Esophagus muscularis mucosa (tissue), 4 donors: Measurements from ENCODE around the gene JAK3.

Source experiments
- EP300 ChIP-seq: sonication (generic); formaldehyde crosslinking; IDR thresholded peaks from one replicate; pipeline ENCODE4 v1.6.1; 2017; ENCODE audit warnings: antibody characterized with exemption
- POLR2A ChIP-seq: fragments of 450-650 bp; IDR thresholded peaks from one replicate; pipeline ENCODE4 v1.6.1; 2017; ENCODE audit warnings: antibody characterized with exemption, moderate library complexity, mild to moderate bottlenecking, low read depth
- TF ChIP-seq, protein P1 (sequence below), 3 experiments: fragments of 200-600 bp in 2 of 3; fragments of 450-650 bp in 1 of 3; sonication (generic) in 2 of 3; IDR thresholded peaks; one replicate each; pipeline ENCODE4 v1.5.1; 2017 to 2019; ENCODE audit warnings: antibody characterized with exemption in 3 of 3, mild to moderate bottlenecking in 2 of 3, moderate library complexity in 1 of 3

- TF ChIP-seq, protein P1, sequence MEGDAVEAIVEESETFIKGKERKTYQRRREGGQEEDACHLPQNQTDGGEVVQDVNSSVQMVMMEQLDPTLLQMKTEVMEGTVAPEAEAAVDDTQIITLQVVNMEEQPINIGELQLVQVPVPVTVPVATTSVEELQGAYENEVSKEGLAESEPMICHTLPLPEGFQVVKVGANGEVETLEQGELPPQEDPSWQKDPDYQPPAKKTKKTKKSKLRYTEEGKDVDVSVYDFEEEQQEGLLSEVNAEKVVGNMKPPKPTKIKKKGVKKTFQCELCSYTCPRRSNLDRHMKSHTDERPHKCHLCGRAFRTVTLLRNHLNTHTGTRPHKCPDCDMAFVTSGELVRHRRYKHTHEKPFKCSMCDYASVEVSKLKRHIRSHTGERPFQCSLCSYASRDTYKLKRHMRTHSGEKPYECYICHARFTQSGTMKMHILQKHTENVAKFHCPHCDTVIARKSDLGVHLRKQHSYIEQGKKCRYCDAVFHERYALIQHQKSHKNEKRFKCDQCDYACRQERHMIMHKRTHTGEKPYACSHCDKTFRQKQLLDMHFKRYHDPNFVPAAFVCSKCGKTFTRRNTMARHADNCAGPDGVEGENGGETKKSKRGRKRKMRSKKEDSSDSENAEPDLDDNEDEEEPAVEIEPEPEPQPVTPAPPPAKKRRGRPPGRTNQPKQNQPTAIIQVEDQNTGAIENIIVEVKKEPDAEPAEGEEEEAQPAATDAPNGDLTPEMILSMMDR (IDR thresholded peaks at IDR 0.05) = no peak
- no peak for TF ChIP-seq EP300
- no peak for TF ChIP-seq POLR2A
Observed at GRCh38 chr19:17788632-17789031, 59.1 kb downstream of the JAK3 start.
